ENCODE results near the gene PLA2G4B.
"Not testable (repeated sequence)": the region's sequence is repeated elsewhere in the genome, so short reads cannot be mapped to it uniquely, and the experiment has no call there.

The PLA2G4B gene

DNA sequence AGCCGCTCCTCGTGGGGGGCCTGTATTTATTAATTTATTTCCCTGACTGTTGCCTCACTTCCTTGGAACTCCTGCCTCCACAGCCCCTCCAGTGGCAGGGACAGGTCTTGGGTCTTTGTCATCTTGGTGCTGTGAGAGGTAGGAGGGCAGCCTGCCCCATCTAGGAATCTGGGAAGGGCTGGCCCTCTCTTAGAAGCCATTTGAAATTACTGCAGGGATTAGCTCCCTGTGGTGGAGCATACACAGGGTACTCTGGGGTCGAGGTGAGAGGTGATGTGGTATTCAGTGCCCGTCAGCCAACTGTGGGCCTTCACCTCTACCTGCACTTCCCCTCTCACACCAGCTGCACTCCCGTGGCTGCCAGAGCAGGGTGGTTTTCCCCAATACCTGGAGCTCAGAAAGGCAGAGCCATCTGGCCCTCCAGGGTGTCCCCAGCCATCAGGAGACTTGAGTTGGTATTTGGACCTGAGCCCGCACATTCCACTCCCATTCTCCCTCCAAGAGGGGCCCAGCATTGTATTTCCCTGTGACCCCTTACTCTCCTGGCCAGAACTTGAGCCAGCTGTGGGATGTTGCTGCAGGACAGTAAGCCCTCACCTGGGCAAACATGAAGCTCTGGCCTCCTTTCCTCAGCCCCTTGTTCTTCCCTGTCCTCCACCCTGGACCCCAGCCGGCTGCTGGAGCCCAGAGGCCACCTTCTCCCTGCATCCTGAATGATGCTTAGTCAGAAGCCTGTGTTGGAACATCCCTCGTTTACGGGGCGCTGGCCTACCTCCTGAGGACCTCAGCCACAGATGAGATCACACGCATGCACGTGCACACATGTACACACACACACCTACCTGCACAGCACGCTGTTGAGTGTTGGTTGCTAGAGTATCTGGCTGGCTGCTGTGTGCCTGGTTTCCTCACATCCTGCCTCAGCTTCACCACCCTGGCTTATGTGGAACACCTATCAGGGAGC, 12.8 kb upstream of the PLA2G4B start:
- no peak for DNase-seq

- no peak for DNase-seq
These were observed 11.3 kb upstream of the PLA2G4B start for GRCh38 chr15:41827290-41827879.

GRCh38 chr15:41827880-41828806, 10.5 kb upstream of the PLA2G4B start, which contains the start of gene JMJD7:
JMJD7 (plus strand) TSS chr15:41828092; CDS start chr15:41828125, 33 bp downstream.
- peak; percentile 81 for DNase-seq

DNA sequence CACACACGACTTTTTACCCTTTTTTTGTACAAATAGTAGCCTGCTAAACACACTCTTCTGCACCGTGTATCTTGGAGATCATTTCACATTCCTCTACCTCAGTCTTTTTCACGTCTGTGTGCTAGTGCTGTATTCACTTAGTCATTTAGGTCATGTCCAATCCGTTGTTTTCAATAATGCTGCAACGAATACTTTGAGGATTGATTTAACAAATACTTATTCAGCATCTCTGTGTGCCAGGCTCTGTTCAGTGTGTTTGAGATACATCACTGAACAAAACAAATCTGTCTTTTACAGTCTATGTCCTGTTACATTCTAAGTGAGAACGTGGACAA, 9.9 kb upstream of the PLA2G4B start:
- no peak for DNase-seq

- DNase-seq, result no peak
These were observed 8.5 kb upstream of the PLA2G4B start for GRCh38 chr15:41829959-41830646.

- not testable (repeated sequence) for DNase-seq
These were observed 7.4 kb upstream of the PLA2G4B start for GRCh38 chr15:41831291-41831690.

DNA sequence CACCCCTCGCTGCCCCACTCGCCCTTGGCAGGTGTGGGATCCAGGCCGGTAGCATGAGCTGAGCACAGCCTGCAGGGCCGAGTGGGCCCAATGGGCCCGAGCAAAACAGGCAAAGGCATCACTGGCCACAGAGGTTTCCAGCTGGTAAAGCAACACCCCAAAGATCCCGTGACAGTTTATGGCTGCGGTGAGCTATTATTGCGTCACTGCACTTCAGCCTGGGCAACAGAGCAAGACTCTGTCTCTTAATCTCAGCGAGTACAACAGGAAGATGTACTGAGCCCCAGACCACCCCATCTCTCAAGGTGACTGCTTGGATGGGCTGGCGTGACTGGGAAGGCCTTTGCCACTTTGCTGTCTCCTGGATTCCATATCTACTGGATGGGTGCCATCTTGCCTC, 6.4 kb upstream of the PLA2G4B start:
- DNase-seq, result no peak

- no peak for DNase-seq
These were observed 5.8 kb upstream of the PLA2G4B start for GRCh38 chr15:41832875-41833274.

DNA sequence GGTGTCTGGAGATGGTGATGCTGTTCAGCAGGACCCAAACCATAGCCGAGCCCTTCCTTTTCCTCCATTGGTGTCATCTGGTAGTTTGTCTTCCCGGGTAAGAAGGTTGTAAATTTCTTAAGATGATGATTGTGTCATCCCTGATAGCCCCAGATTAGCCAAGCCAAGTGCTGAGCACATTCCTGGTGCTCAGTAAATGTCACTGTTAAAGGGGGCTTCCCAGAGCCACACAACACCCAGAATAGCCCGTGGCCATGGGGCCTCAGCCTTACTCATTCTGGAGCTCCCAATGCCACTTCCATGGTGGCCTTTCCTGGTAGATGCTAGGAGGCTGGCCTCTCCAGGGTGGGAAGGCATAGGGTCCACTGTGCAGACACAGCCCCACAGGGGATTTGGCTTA, 4.6 kb upstream of the PLA2G4B start:
- DNase-seq, result no peak

DNA sequence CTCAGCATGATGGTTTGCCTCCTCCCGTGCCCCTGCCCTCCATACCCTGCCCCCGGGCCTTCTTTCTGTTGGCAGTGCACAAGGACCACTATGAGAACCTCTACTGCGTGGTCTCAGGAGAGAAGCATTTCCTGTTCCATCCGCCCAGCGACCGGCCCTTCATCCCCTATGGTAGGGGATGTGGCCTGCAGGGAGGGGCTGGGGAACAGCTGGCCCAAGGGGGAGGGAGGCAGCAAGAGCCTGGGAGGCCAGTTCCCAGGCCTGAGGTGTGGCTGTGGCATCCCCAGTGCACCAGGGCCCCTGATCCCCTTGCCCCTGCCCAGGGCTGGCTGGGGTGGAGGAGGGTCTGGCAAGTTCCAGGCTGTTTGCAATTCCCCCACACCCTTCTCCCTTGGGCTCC, 2.6 kb upstream of the PLA2G4B start:
- DNase-seq, result peak; percentile 26

DNA sequence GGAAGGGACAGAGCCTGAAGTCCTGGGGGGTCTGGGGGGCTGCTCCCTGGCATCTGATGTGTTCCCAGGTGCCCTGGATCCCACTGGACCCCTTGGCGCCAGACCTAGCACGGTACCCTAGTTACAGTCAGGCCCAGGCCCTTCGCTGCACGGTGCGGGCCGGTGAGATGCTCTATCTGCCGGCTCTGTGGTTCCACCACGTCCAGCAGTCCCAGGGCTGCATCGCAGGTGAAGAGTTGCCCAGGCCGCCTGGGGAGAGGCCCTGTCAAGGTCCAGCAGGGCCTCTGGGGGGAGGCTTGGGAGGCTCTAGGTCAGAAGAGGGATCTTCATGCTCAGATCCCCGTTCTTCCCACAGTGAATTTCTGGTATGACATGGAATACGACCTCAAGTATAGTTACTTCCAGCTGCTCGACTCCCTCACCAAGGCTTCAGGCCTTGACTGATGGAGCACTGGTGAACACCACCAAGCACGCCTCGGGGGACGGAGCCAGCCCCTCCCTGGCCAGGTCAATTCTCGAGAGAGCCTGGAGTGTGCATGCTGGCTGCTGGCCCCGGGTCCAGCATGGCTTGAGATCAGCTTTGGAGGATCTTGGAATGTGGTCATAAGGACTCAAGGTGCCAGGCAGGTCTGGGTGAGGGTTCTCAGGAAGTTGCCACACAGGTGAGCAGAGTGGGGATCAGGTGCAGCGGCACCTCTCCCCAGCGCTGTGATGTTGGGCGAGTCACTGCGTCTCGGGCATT, 1.8 kb upstream of the PLA2G4B start:
- DNase-seq, result no peak

DNA sequence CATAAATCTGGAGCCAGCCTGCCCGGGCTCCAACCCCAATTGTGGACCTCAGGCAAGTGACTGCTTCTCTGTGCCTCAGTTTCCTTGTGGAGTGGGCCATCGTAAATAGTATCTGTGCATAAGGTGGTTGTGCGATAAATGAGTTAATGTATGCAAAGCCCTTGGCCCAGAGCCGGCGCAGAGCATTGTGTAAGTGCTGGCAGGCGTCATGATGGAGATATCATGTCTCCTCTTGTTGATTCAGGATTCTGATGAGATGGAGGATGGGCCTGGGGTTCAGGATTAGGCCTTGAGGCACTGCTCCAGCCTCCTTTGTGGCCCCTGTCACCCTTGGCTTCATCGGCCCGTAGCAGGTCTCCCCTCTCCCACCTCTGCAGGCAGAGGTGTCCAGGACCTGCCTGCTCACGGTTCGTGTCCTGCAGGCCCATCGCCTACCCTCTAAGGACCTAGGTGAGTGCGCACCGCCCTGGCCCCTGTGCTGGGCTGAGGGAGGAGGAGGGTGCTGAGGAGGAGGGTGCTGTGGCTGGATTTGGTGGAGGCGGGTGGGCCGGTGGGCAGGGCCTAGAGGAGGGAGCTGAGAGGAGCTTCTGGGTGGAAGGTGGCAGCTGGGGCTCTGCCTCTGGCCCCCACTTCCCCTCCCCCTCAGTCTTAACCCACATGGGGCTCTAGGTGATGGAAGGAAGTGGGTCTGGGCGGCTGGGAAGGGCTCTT, 1.3 kb downstream of the PLA2G4B start:
- DNase-seq, result no peak

- no peak for DNase-seq
These were observed 2.0 kb downstream of the PLA2G4B start for GRCh38 chr15:41840673-41841072.

DNA sequence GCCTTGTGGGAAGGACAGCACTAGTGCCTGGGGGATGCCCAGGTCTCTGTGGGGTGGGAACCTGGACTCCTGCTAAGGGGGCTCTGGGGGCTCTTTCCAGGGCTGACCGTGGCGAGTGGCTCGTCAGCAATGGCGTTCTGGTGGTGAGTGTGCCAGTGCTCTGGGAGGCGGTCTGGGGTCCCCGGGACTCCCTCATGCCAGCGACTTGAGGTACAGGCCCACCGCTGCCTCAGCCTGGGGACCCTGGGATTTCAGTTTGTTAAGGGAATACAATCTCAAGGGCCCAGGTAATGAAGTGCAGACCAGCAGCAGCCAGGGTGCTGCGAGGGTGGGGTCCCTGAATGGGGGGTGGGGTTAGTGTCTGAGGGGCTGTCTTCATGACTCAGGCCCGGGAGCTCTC, 2.5 kb downstream of the PLA2G4B start:
- DNase-seq, result no peak

GRCh38 chr15:41842229-41842628, 3.6 kb downstream of the PLA2G4B start:
- DNase-seq, result no peak

DNA sequence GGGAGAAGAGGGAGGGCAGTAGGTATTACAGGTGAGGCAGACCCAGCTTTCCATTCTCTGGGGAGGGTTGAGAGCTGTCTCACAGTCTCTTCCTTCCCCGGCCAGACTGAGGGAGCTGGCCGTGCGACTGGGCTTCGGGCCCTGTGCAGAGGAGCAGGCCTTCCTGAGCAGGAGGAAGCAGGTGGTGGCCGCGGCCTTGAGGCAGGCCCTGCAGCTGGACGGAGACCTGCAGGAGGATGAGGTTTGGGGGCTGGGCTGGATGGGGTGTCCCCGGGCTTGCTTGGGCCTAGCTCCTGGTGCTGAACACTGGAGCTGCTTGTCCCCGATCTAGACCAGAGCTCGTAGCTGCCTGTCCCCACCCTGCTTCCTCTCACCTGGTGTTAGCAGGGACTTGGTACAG, 4.9 kb downstream of the PLA2G4B start:
- DNase-seq, result no peak

DNA sequence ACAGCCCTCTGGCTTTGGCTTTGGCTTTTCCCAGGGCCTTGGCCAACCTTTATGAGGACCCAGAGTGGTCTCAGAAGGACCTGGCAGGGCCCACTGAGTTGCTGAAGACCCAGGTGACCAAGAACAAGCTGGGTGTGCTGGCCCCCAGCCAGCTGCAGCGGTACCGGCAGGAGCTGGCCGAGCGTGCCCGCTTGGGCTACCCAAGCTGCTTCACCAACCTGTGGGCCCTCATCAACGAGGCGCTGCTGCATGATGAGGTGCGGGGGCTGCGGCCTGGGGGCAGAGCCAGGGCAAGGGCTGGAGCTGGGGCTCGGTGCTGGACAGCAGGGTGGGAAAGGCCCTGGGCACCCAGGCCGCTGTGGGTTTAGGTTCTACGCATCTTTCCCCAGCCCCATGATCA, 6.2 kb downstream of the PLA2G4B start:
- no peak for DNase-seq

- DNase-seq, result no peak
These were observed 8.6 kb downstream of the PLA2G4B start for GRCh38 chr15:41847206-41847605.

DNA sequence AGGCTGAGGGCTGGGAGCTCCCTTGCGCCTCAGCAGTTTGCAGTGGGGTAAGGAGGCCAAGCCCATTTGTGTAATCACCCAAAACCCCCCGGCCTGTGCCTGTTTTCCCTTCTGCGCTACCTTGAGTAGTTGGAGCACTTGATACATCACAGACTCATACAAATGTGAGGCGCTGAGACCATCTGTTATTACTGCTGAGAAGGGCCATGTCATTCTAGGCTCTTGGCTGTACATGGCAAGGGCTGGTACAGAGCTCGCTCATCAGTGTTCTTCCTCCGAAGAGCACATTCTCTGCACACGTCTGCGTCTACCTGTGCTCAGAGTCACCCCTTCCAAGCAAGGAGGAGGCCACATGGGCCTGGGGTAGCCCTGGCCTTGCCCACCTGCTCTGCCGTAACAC, 9.3 kb downstream of the PLA2G4B start:
- no peak for DNase-seq

GRCh38 chr15:41848631-41849030, 10.0 kb downstream of the PLA2G4B start:
- no peak for DNase-seq

GRCh38 chr15:41849204-41849603, 10.6 kb downstream of the PLA2G4B start:
- DNase-seq, result no peak

All from fibroblast of skin of back (primary cell).